Heart right ventricle (tissue), 16 donors: ENCODE data around the gene CNTLN. TPM values are rescaled to one million over a fixed set of nuclear protein-coding genes. Genes with fewer than 3 reads are reported as not detected.
"Not testable (repeated sequence)": the region's sequence is repeated elsewhere in the genome, so short reads cannot be mapped to it uniquely, and the experiment has no call there.

Experiments used
- ATAC-seq, 8 donors: fragments of 200-7000 bp; cut with Tn5 transposase; one replicate each; pipeline ENCODE4 v1.9.1; 2020; ENCODE audit warnings: mild to moderate bottlenecking in 8 of 8, moderate library complexity in 8 of 8, moderate number of reproducible peaks in 1 of 8
- DNase-seq, 2 donors: peaks; one replicate each; pipeline ENCODE4 v3.0.0-alpha.2; 2020
- H3K27ac ChIP-seq, 10 donors: fragments of 200-600 bp; sonication (generic) in 2 of 10; one replicate each; pipeline versions ENCODE4 v1.5.0 to v1.8.0; 2020 to 2022; ENCODE audit warnings: mild to moderate bottlenecking in 3 of 10
- H3K27me3 ChIP-seq, 7 donors: fragments of 200-600 bp; one replicate each; pipeline ENCODE4 v1.8.0; 2021 to 2022; ENCODE audit warnings: mild to moderate bottlenecking in 2 of 7
- H3K36me3 ChIP-seq, 9 donors: fragments of 200-600 bp; sonication (generic) in 1 of 9; one replicate each; pipeline versions ENCODE4 v1.5.0 to v1.8.0; 2020 to 2022; ENCODE audit warnings: mild to moderate bottlenecking in 2 of 9
- H3K4me1 ChIP-seq, 9 donors: fragments of 200-600 bp; sonication (generic) in 1 of 9; one replicate each; pipeline versions ENCODE4 v1.5.0 to v1.8.0; 2020 to 2022; ENCODE audit warnings: mild to moderate bottlenecking in 4 of 9
- H3K4me3 ChIP-seq, 10 donors: fragments of 200-600 bp; sonication (generic) in 2 of 10; one replicate each; pipeline versions ENCODE4 v1.5.0 to v1.8.0; 2020 to 2022; ENCODE audit warnings: mild to moderate bottlenecking in 7 of 10, moderate library complexity in 2 of 10
- H3K9me3 ChIP-seq, 11 donors: fragments of 200-600 bp in 10 of 11; sonication (generic) in 2 of 11; one replicate each; pipeline versions ENCODE4 v1.5.0 to v1.8.0; 2013 to 2022; ENCODE audit warnings: mild to moderate bottlenecking in 2 of 11, control low read depth in 1 of 11, moderate library complexity in 1 of 11
- WGBS, 2 donors: extraction: QIAGEN DNeasy Blood & Tissue Kit; methylation state at CpG; one replicate each; pipeline ENCODE4 v1.1.7; 2013; ENCODE audit warnings: inconsistent platforms in 1 of 2; 5-methylcytosine and 5-hydroxymethylcytosine counted together
- intact Hi-C, 10 donors: fragments of 100-400 bp; cut with DNase I; formaldehyde crosslinking; loops; one replicate each; pipeline versions ENCODE4 v1.11.1 to v1.14.2; 2022
- polyA plus RNA-seq, 2 donors: library from polyadenylated mRNA; stranded (reverse); fragments of 200-250 nt; gene quantifications; one replicate each; pipeline ENCODE4 v1.2.3, GENCODE V29; 2013
- total RNA-seq, 10 donors: library from RNA; stranded (reverse); fragmentation: NEBNext Ultra II Directional in 3 of 10; extraction: Animal tissue kit (Norgen Biotek cat#: 25700) in 3 of 10; gene quantifications; one replicate each; pipeline versions ENCODE4 v1.2.1 to v1.2.4, GENCODE V29; 2021 to 2023
- TF ChIP-seq, protein P1 (sequence below), 9 donors: fragments of 200-600 bp; sonication (generic) in 2 of 9; IDR thresholded peaks; one replicate each; pipeline versions ENCODE4 v1.5.0 to v1.8.0; 2021 to 2022; ENCODE audit warnings: antibody characterized with exemption in 9 of 9, mild to moderate bottlenecking in 5 of 9, moderate library complexity in 1 of 9
- donor health status: Arrhythmogenic right ventricular cardiomyopathy.
- donor health status: ischemic (EF 13 %, LVEDD 7.1; RV severe dilation, severe dysfunction).
- donor health status: healthy with polysubstance abuse.
- donor health status: DM: no; HTN: yes; CAD: no.
- donor health status: DM: no; HTN: no; CAD: no.
- donor health status: ischemic (EF 25% LVEDD 6.9; RV normal size, moderate dysfunction).
- donor health status: ischemic (EF 25% LVEDD 5.7; RV mildly dilated, moderate dysfunction).
- donor health status: healthy.
- donor health status: DM: yes; HTN: yes; CAD: no.
- donor health status: Ischemic cardiomyopathy.
- donor health status: ischemic (EF 35%, LVEDD 5.7; RV mildly dilated, moderate dysfunction).
- donor health status: nonischemic (EF 11% LVEDD 7.7; RV severe dilation, severe dysfunction).
- donor health status: DM: yes; HTN: yes; CAD: no.
- donor health status: PGD.
- donor health status: ischemic (EF 29% LVEDD 5.4; RV normal size, mild dysfunction).
- donor health status: nonischemic (EF 23%, LVEDD 6.1; RV moderate dilation, normal function).

CNTLN gene
- total and polyA plus RNA-seq, 12 donors: 1.5 to 3.6 (median 2.2) TPM

GRCh38 chr9:17519761-17520160 is 384.9 kb downstream of the CNTLN start:
- H3K27ac ChIP-seq: no peak overlapping the region
- no peak overlapping the region for H3K4me3 ChIP-seq
- no peaks in the 10 kb centered on the region for H3K36me3 ChIP-seq
- ATAC-seq: no peak
- TF ChIP-seq, protein P1, sequence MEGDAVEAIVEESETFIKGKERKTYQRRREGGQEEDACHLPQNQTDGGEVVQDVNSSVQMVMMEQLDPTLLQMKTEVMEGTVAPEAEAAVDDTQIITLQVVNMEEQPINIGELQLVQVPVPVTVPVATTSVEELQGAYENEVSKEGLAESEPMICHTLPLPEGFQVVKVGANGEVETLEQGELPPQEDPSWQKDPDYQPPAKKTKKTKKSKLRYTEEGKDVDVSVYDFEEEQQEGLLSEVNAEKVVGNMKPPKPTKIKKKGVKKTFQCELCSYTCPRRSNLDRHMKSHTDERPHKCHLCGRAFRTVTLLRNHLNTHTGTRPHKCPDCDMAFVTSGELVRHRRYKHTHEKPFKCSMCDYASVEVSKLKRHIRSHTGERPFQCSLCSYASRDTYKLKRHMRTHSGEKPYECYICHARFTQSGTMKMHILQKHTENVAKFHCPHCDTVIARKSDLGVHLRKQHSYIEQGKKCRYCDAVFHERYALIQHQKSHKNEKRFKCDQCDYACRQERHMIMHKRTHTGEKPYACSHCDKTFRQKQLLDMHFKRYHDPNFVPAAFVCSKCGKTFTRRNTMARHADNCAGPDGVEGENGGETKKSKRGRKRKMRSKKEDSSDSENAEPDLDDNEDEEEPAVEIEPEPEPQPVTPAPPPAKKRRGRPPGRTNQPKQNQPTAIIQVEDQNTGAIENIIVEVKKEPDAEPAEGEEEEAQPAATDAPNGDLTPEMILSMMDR (IDR thresholded peaks at IDR 0.05): no peak
- H3K9me3 ChIP-seq: no peaks in the 10 kb centered on the region
- no peaks in the 10 kb centered on the region for H3K27me3 ChIP-seq
- 45 to 61% methylated on average over 4 of the region's 4 CpGs for WGBS, 2 donors
- DNase-seq: no peak
- intact Hi-C loops: loop anchor here in 1 of 10 donors (10.0 kb wide), 1 partner anchor 1515 kb away; the partner anchor contains the start of gene SAXO1
- no peaks in the 10 kb centered on the region for H3K4me1 ChIP-seq

GRCh38 chr9:17520268-17521064 is 385.6 kb downstream of the CNTLN start:
- WGBS, 2 donors: 86 to 92% methylated on average over 5 of the region's 5 CpGs
- H3K36me3 ChIP-seq: no peaks in the 10 kb centered on the region
- intact Hi-C loops: loop anchor here in 1 of 10 donors (10.0 kb wide), 1 partner anchor 1514 kb away; the partner anchor contains the start of gene SAXO1
- no peak overlapping the region for H3K4me3 ChIP-seq
- TF ChIP-seq, protein P1 (IDR thresholded peaks at IDR 0.05): no peak
- H3K27me3 ChIP-seq: no peaks in the 10 kb centered on the region
- no peak overlapping the region for H3K27ac ChIP-seq
- H3K4me1 ChIP-seq: no peaks in the 10 kb centered on the region
- DNase-seq: no peak
- H3K9me3 ChIP-seq: no peaks in the 10 kb centered on the region
- no peak for ATAC-seq

DNA sequence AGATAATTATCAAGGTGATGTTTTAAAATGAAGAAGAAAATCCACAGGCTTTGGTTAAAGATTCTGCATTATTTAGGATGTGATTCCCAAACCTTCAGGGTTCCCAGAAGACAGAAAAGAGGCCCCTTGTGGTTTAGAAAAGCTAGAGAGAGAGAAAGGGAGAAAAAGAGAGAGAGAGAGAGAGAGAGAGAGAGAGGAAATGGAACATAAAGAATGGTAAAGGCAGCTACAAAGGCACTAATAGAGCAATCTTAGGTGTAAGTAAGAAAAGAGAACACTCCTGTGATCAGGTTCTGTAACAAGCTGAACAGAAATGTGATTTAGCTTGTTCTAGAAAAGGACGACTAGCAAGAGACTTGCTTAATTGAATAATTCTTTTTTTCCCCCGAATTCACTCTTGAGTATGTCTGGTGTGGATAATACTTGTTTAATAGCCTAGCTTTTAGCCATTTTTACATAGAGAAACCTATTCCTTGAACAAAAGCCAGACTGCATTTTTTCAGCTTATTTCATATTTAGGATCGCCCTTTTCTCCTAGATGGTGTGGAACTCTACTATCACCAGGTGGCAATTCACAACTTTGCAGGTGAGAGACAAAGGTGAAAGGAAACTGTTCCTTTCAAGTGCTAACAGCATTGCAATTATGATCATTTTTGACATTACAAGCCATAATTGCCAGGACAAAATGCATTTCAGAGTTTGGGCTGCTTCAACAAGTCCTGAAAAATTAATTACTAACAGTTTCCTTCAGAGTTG is 386.4 kb downstream of the CNTLN start:
- DNase-seq (no peak), ATAC-seq (no peak)
- Histone ChIP-seq H3K9me3 (no peaks in the 10 kb centered on the region), H3K4me3 (no peak overlapping the region), H3K4me1 (no peaks in the 10 kb centered on the region), H3K36me3 (no peaks in the 10 kb centered on the region), H3K27ac (no peak overlapping the region), H3K27me3 (no peaks in the 10 kb centered on the region)
- 83 to 84% methylated on average over 3 of the region's 3 CpGs for WGBS, 2 donors
- intact Hi-C loops: loop anchor here in 1 of 10 donors (10.0 kb wide), 1 partner anchor 1514 kb away; the partner anchor contains the start of gene SAXO1
- TF ChIP-seq, protein P1 (IDR thresholded peaks at IDR 0.05): no peak

GRCh38 chr9:17526726-17527125 is 391.9 kb downstream of the CNTLN start:
- intact Hi-C loops: loop anchor here in 1 of 10 donors (10.0 kb wide), 1 partner anchor 1508 kb away; the partner anchor contains the start of gene SAXO1
- H3K27me3 ChIP-seq, H3K27ac ChIP-seq, DNase-seq, H3K4me3 ChIP-seq, ATAC-seq, H3K9me3 ChIP-seq, H3K36me3 ChIP-seq, H3K4me1 ChIP-seq: not testable (repeated sequence)
- WGBS, 2 donors: 84 to 87% methylated on average over 7 of the region's 7 CpGs
